GM23338 (cell line): ENCODE results near the gene ZFP64.

ENCODE experiments used
- EZH2 ChIP-seq: fragments of 200-600 bp; sonication (generic); IDR thresholded peaks from one replicate; pipeline ENCODE4 v1.8.0; 2017; ENCODE audit warnings: antibody characterized with exemption, mild to moderate bottlenecking, low read depth; ENCODE audit not compliant: unreplicated experiment
- EZH2phosphoT487 ChIP-seq: fragments of 200-600 bp; sonication (generic); IDR thresholded peaks from one replicate; pipeline ENCODE4 v1.8.1; 2018; ENCODE audit warnings: antibody characterized with exemption; ENCODE audit not compliant: unreplicated experiment
- JUNB ChIP-seq: IDR thresholded peaks from one replicate; pipeline ENCODE4 v1.6.1; 2016; ENCODE audit warnings: antibody characterized with exemption; ENCODE audit not compliant: unreplicated experiment
- POLR2AphosphoS5 ChIP-seq: IDR thresholded peaks from 2 replicates; pipeline ENCODE4 v1.6.1; 2016; ENCODE audit warnings: antibody characterized with exemption, low read depth
- REST ChIP-seq: IDR thresholded peaks from one replicate; pipeline ENCODE4 v1.6.1; 2018; ENCODE audit warnings: antibody characterized with exemption; ENCODE audit not compliant: unreplicated experiment
- ZNF331 ChIP-seq: fragments of 250-450 bp; sonication (Bioruptor Pico); IDR thresholded peaks from 2 replicates; pipeline ENCODE4 v1.5.0; 2020; ENCODE audit warnings: low read depth, mild to moderate bottlenecking, moderate library complexity
- ZNF462 ChIP-seq: fragments of 250-450 bp; sonication (Bioruptor Pico); IDR thresholded peaks from 2 replicates; pipeline ENCODE4 v1.5.0; 2020; ENCODE audit warnings: mild to moderate bottlenecking, moderate library complexity
- TF ChIP-seq, protein P1 (sequence below), 2 experiments: fragments of 200-600 bp in 1 of 2; sonication (generic) in 1 of 2; conservative IDR thresholded peaks; 2 replicates each; pipeline versions ENCODE4 v1.5.1 to v1.6.1; 2016 to 2017; ENCODE audit warnings: antibody characterized with exemption in 2 of 2, low read depth in 2 of 2, mild to moderate bottlenecking in 2 of 2, moderate library complexity in 1 of 2

- TF ChIP-seq, protein P1, sequence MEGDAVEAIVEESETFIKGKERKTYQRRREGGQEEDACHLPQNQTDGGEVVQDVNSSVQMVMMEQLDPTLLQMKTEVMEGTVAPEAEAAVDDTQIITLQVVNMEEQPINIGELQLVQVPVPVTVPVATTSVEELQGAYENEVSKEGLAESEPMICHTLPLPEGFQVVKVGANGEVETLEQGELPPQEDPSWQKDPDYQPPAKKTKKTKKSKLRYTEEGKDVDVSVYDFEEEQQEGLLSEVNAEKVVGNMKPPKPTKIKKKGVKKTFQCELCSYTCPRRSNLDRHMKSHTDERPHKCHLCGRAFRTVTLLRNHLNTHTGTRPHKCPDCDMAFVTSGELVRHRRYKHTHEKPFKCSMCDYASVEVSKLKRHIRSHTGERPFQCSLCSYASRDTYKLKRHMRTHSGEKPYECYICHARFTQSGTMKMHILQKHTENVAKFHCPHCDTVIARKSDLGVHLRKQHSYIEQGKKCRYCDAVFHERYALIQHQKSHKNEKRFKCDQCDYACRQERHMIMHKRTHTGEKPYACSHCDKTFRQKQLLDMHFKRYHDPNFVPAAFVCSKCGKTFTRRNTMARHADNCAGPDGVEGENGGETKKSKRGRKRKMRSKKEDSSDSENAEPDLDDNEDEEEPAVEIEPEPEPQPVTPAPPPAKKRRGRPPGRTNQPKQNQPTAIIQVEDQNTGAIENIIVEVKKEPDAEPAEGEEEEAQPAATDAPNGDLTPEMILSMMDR (conservative IDR thresholded peaks at IDR 0.05; ENCODE audit: low read depth in 2 of 2), result no peak
- no peak for TF ChIP-seq EZH2
- TF ChIP-seq ZNF331 (CRISPR knock-in tag), result no peak
- TF ChIP-seq EZH2phosphoT487, result no peak
- no peak for TF ChIP-seq POLR2AphosphoS5
- TF ChIP-seq REST, result no peak
- no peak for TF ChIP-seq JUNB
- TF ChIP-seq ZNF462 (CRISPR knock-in tag), result no peak
These were observed 37.7 kb downstream of the ZFP64 start for GRCh38 chr20:52153896-52154295.
